Esophagus muscularis mucosa (tissue), 3 donors: Measurements from ENCODE around the gene HCAR2.

ENCODE experiments used
- POLR2A ChIP-seq: fragments of 450-650 bp; IDR thresholded peaks from one replicate; pipeline ENCODE4 v1.6.1; 2017; ENCODE audit warnings: antibody characterized with exemption, moderate library complexity, mild to moderate bottlenecking, low read depth
- POLR2AphosphoS5 ChIP-seq, 2 donors: sonication (generic); formaldehyde crosslinking; IDR thresholded peaks; one replicate each; pipeline ENCODE4 v1.6.1; 2017; ENCODE audit warnings: antibody characterized with exemption in 2 of 2
- TF ChIP-seq, protein P1 (sequence below), 3 experiments: fragments of 200-600 bp in 2 of 3; fragments of 450-650 bp in 1 of 3; sonication (generic) in 2 of 3; IDR thresholded peaks; one replicate each; pipeline ENCODE4 v1.5.1; 2017 to 2019; ENCODE audit warnings: antibody characterized with exemption in 3 of 3, mild to moderate bottlenecking in 2 of 3, moderate library complexity in 1 of 3

- TF ChIP-seq, protein P1, sequence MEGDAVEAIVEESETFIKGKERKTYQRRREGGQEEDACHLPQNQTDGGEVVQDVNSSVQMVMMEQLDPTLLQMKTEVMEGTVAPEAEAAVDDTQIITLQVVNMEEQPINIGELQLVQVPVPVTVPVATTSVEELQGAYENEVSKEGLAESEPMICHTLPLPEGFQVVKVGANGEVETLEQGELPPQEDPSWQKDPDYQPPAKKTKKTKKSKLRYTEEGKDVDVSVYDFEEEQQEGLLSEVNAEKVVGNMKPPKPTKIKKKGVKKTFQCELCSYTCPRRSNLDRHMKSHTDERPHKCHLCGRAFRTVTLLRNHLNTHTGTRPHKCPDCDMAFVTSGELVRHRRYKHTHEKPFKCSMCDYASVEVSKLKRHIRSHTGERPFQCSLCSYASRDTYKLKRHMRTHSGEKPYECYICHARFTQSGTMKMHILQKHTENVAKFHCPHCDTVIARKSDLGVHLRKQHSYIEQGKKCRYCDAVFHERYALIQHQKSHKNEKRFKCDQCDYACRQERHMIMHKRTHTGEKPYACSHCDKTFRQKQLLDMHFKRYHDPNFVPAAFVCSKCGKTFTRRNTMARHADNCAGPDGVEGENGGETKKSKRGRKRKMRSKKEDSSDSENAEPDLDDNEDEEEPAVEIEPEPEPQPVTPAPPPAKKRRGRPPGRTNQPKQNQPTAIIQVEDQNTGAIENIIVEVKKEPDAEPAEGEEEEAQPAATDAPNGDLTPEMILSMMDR (IDR thresholded peaks at IDR 0.05), result no peak
- TF ChIP-seq POLR2AphosphoS5 (IDR thresholded peaks at IDR 0.05) (no peak), POLR2A (no peak)
Observed at GRCh38 chr12:122743895-122744525, 40.9 kb upstream of the HCAR2 start.
